HepG2 (cell line): ENCODE results near the gene UGT1A3. TPM values are rescaled to one million over a fixed set of nuclear protein-coding genes. Genes with fewer than 3 reads are reported as not detected.
A peak's percentile ranks its signal among the peaks of the same experiment; 100 is the strongest.
"Not testable (repeated sequence)": the region's sequence is repeated elsewhere in the genome, so short reads cannot be mapped to it uniquely, and the experiment has no call there.

Experiments used
- DPF2 ChIP-seq: sonication (generic); formaldehyde crosslinking; IDR thresholded peaks from 2 replicates; pipeline ENCODE4 v1.4.0; 2020; ENCODE audit warnings: mild to moderate bottlenecking, low read depth, missing genetic modification reagents, borderline replicate concordance
- ERF ChIP-seq: IDR thresholded peaks from 2 replicates; pipeline ENCODE4 v1.6.1; 2018; ENCODE audit warnings: missing biosample characterization, missing genetic modification reagents
- FOXA3 ChIP-seq: IDR thresholded peaks from 2 replicates; pipeline ENCODE4 v1.6.1; 2016; ENCODE audit warnings: missing genetic modification reagents, missing compliant biosample characterization
- HDAC2 ChIP-seq: sonication (generic); formaldehyde crosslinking; IDR thresholded peaks from 2 replicates; pipeline ENCODE4 v1.4.0; 2020; ENCODE audit warnings: missing genetic modification reagents
- HOXA3 ChIP-seq: sonication (generic); formaldehyde crosslinking; IDR thresholded peaks from 2 replicates; pipeline ENCODE4 v1.5.0; 2020; ENCODE audit warnings: missing genetic modification reagents
- IKZF5 ChIP-seq: IDR thresholded peaks from 2 replicates; pipeline ENCODE4 v1.6.1; 2018; ENCODE audit warnings: missing genetic modification reagents, mild to moderate bottlenecking, missing compliant biosample characterization
- LCORL ChIP-seq, 2 experiments: fragments of 450-650 bp in 1 of 2; sonication (generic) in 1 of 2; formaldehyde crosslinking in 1 of 2; IDR thresholded peaks; 2 replicates each; pipeline versions ENCODE4 v1.5.0 to v1.6.1; 2017 to 2020; ENCODE audit warnings: antibody characterized with exemption in 1 of 2, missing genetic modification reagents in 1 of 2
- MAZ ChIP-seq, 2 experiments: sonication (generic) in 1 of 2; formaldehyde crosslinking in 1 of 2; IDR thresholded peaks; 2 replicates each; pipeline versions ENCODE4 v1.5.0 to v1.6.1; 2012 to 2020; ENCODE audit warnings: low read depth in 2 of 2, mild to moderate bottlenecking in 2 of 2, borderline replicate concordance in 1 of 2, improper control_type of control experiment in 1 of 2, low read length in 1 of 2, missing genetic modification reagents in 1 of 2, moderate library complexity in 1 of 2
- MIER3 ChIP-seq: IDR thresholded peaks from 2 replicates; pipeline ENCODE4 v1.6.1; 2016; ENCODE audit warnings: missing compliant biosample characterization, borderline replicate concordance
- NFYB ChIP-seq: sonication (generic); formaldehyde crosslinking; IDR thresholded peaks from 2 replicates; pipeline ENCODE4 v1.4.0; 2020; ENCODE audit warnings: missing genetic modification reagents
- PATZ1 ChIP-seq: sonication (generic); formaldehyde crosslinking; IDR thresholded peaks from 2 replicates; pipeline ENCODE4 v1.4.0; 2020; ENCODE audit warnings: missing genetic modification reagents
- TFDP2 ChIP-seq: sonication (generic); formaldehyde crosslinking; IDR thresholded peaks from 2 replicates; pipeline ENCODE4 v1.4.0; 2020; ENCODE audit warnings: missing genetic modification reagents
- TGIF2 ChIP-seq: IDR thresholded peaks from 2 replicates; pipeline ENCODE4 v1.6.1; 2016; ENCODE audit warnings: control low read depth, missing compliant biosample characterization
- ZMYM3 ChIP-seq: sonication (generic); formaldehyde crosslinking; IDR thresholded peaks from 2 replicates; pipeline ENCODE4 v1.5.1; 2020; ENCODE audit warnings: mild to moderate bottlenecking, missing genetic modification reagents
- ZMYM4 ChIP-seq: sonication (generic); formaldehyde crosslinking; IDR thresholded peaks from 2 replicates; pipeline ENCODE4 v1.8.1; 2023; ENCODE audit warnings: mild to moderate bottlenecking, missing genetic modification reagents
- ZNF34 ChIP-seq: sonication (generic); formaldehyde crosslinking; IDR thresholded peaks from 2 replicates; pipeline ENCODE4 v1.4.0; 2020; ENCODE audit warnings: mild to moderate bottlenecking, missing genetic modification reagents, borderline replicate concordance
- ZNF343 ChIP-seq: sonication (generic); formaldehyde crosslinking; IDR thresholded peaks from 2 replicates; pipeline ENCODE4 v1.4.0; 2020; ENCODE audit warnings: mild to moderate bottlenecking, missing genetic modification reagents
- ZNF709 ChIP-seq: sonication (generic); formaldehyde crosslinking; IDR thresholded peaks from 2 replicates; pipeline ENCODE4 v1.5.0; 2020; ENCODE audit warnings: mild to moderate bottlenecking, missing genetic modification reagents
- ZNF790 ChIP-seq: sonication (generic); formaldehyde crosslinking; IDR thresholded peaks from 2 replicates; pipeline ENCODE4 v1.8.0; 2022; ENCODE audit warnings: missing genetic modification reagents, mild to moderate bottlenecking, borderline replicate concordance
- ZNF792 ChIP-seq: IDR thresholded peaks from 2 replicates; pipeline ENCODE4 v1.6.1; 2016
- polyA plus RNA-seq, 8 experiments: library from polyadenylated mRNA; depleted of rRNA in 3 of 8; stranded (reverse) in 7 of 8; unstranded in 1 of 8; fragments of >200 nt; fragmentation: Illumina TruSeq in 4 of 8; extraction: Trizol in 4 of 8; gene quantifications; 2 replicates each; pipeline versions ENCODE4 v1.2.1 to v1.2.3, GENCODE V29; 2011 to 2016; ENCODE audit warnings: low read depth in 4 of 8, missing spikeins in 1 of 8, mixed read lengths in 1 of 8; ENCODE audit not compliant: insufficient read depth in 1 of 8
- total RNA-seq, 5 experiments: library from RNA; depleted of rRNA; stranded (reverse); fragments of >200 nt; fragmentation: Illumina TruSeq; extraction: Trizol; gene quantifications; 2 replicates each; pipeline ENCODE4 v1.2.3, GENCODE V29; 2016; ENCODE audit warnings: low read depth in 1 of 5
- TF ChIP-seq, protein P1 (sequence below): sonication (generic); formaldehyde crosslinking; IDR thresholded peaks from 2 replicates; pipeline ENCODE4 v1.4.0; 2020; ENCODE audit warnings: mild to moderate bottlenecking, low read depth, missing genetic modification reagents
- TF ChIP-seq, protein P2 (sequence below): sonication (generic); formaldehyde crosslinking; IDR thresholded peaks from 2 replicates; pipeline ENCODE4 v1.5.1; 2020; ENCODE audit warnings: mild to moderate bottlenecking, moderate library complexity, missing genetic modification reagents

Gene UGT1A3
- total and polyA plus RNA-seq, 2 of the 13 experiments (the other 11 are each of a cell fraction or from before 2014, with no cell fraction given): not detected

- TF ChIP-seq, protein P1, sequence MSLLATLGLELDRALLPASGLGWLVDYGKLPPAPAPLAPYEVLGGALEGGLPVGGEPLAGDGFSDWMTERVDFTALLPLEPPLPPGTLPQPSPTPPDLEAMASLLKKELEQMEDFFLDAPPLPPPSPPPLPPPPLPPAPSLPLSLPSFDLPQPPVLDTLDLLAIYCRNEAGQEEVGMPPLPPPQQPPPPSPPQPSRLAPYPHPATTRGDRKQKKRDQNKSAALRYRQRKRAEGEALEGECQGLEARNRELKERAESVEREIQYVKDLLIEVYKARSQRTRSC: 0 out of 2 replicates have a peak, but pooled peaks have one; percentile 29
- TF ChIP-seq HDAC2 (CRISPR knock-in tag): peak; percentile 66
- TF ChIP-seq ZNF792 (CRISPR knock-in tag): peak; percentile 14
- TF ChIP-seq ZNF34 (CRISPR knock-in tag): 0 out of 2 replicates have a peak, but pooled peaks have one; percentile 69
- TF ChIP-seq MIER3 (CRISPR knock-in tag): peak; percentile 48; the same call in 1 of the 2 replicates
- peak; percentile 20 for TF ChIP-seq PATZ1 (CRISPR knock-in tag)
- TF ChIP-seq, protein P2, sequence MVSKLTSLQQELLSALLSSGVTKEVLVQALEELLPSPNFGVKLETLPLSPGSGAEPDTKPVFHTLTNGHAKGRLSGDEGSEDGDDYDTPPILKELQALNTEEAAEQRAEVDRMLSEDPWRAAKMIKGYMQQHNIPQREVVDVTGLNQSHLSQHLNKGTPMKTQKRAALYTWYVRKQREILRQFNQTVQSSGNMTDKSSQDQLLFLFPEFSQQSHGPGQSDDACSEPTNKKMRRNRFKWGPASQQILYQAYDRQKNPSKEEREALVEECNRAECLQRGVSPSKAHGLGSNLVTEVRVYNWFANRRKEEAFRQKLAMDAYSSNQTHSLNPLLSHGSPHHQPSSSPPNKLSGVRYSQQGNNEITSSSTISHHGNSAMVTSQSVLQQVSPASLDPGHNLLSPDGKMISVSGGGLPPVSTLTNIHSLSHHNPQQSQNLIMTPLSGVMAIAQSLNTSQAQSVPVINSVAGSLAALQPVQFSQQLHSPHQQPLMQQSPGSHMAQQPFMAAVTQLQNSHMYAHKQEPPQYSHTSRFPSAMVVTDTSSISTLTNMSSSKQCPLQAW (CRISPR knock-in tag): peak; percentile 83
- TF ChIP-seq ERF: peak; percentile 79
- TF ChIP-seq MAZ (IDR thresholded peaks at IDR 0.05; ENCODE audit: borderline replicate concordance, low read depth, low read length); LCORL (IDR thresholded peaks at IDR 0.05): not testable (repeated sequence)
- TF ChIP-seq MAZ (CRISPR knock-in tag; IDR thresholded peaks at IDR 0.05; ENCODE audit: low read depth): peak; percentile 40; the same call in 1 of the 2 replicates
- TF ChIP-seq FOXA3: peak; percentile 90
- 0 out of 2 replicates have a peak, but pooled peaks have one; percentile 53 for TF ChIP-seq DPF2 (CRISPR knock-in tag)
- peak; percentile 54; the same call in 1 of the 2 replicates for TF ChIP-seq TGIF2 (CRISPR knock-in tag)
- TF ChIP-seq ZMYM3 (CRISPR knock-in tag): peak; percentile 80; the same call in 1 of the 2 replicates
- peak; percentile 79; the same call in 1 of the 2 replicates for TF ChIP-seq HOXA3 (CRISPR knock-in tag)
- peak; percentile 69; the same call in 1 of the 2 replicates for TF ChIP-seq ZNF343
- TF ChIP-seq ZNF790: peak; percentile 66; the same call in 1 of the 2 replicates
- 0 out of 2 replicates have a peak, but pooled peaks have one; percentile 14 for TF ChIP-seq NFYB (CRISPR knock-in tag)
- peak; percentile 92 for TF ChIP-seq ZMYM4 (CRISPR knock-in tag)
- peak; percentile 85 for TF ChIP-seq LCORL (CRISPR knock-in tag; IDR thresholded peaks at IDR 0.05)
- TF ChIP-seq ZNF709 (CRISPR knock-in tag): peak; percentile 88; the same call in 1 of the 2 replicates
- peak; percentile 37; the same call in 1 of the 2 replicates for TF ChIP-seq TFDP2
- TF ChIP-seq IKZF5 (CRISPR knock-in tag): peak; percentile 63
Measured at GRCh38 chr2:233736868-233737653, 8.2 kb downstream of the UGT1A3 start (continued).
